ENCODE measurements around the gene TPM1.
A peak's percentile ranks its signal among the peaks of the same experiment; 100 is the strongest.

The TPM1 gene

DNA sequence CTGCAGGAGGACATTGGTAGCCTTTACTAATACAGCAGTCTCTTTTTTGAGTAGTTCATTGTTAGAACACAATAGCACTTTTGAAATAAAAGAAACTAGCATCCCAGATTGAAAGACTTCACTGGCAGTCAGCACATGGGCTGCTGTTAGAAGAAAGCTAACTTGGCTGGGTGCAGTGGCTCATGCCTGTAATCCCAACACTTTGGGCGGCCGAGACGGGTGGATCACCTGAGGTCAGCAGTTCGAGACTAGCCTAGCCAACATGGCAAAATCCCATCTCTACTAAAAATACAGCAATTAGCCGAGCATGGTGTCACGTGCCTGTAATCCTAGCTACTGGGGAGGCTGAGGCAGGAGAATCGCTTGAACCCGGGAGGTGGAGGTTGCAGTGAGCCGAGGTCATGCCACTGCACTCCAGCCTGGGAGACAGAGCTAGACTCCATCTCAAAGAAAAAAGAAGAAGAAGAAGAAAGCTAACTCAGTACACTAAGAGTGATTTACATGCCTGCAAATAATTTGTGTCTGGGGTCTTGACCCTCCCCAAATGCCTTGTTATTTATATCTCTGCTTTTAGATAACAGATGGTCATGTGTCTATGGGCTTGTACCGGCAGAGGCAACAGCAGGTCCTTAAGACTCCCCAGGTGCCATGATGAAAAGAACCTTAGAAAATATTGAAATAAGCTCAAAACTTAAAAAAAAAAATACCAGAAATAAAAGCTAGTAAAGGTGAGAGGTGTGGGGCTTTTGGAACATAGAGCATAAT is 9.7 kb downstream of the TPM1 start:
- Histone ChIP-seq H3K9me3 (no peaks in the 10 kb centered on the region), H3K36me3 (peaks cover 5% of the 10 kb centered on the region; the same call in 1 of the 2 replicates), H3K27ac (no peak overlapping the region), H3K27me3 (peaks cover 6% of the 10 kb centered on the region), H3K9ac (no peak overlapping the region), H3K4me3 (no peak overlapping the region), H3K4me2 (no peak overlapping the region), H4K20me1 (0 out of 2 replicates have a peak, but pooled peaks cover 6% of the 10 kb centered on the region), H3K4me1 (peaks cover 17% of the 10 kb centered on the region)
- no peak for TF ChIP-seq Cebpa-rat (IDR thresholded peaks at IDR 0.05)

DNA sequence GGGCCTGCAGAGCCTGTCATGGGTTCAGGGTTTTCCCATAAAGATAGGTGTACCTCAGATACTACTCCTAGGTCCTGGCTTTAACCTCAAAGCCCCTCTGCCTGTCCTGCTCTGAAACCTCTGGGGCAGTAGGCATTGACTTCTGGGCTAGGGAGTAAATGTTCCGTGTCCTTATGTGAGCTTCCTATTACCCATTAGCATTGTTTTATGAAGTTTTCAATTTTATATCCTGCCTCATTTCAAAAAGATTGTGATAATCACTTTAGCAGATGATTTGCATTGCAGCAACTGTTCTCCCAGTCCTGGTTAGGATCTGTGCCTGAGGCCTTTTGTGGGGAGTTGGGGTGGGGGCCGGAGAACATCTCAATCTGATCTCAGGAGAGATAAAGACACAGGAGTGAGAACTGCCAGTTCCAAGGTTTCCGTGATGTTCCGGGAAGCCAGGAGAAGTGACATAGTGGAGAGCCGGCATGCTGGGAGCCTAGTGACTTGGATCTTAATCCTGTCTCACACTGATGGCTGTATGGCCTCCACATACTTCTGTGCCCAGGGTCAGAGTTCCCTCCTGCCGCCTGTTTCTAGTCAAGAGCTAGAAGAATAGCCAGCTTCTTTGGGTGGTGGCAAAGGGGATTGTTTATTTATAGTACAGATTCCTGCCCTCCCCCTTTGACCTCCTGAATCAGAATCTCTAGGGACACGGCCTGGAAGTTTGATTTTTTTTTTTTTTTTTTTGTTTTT is 10.6 kb downstream of the TPM1 start:
- Histone ChIP-seq H3K36me3 (peaks cover 12% of the 10 kb centered on the region; the same call in 1 of the 2 replicates), H3K27me3 (no peaks in the 10 kb centered on the region), H3K4me1 (peaks cover 13% of the 10 kb centered on the region), H3K27ac (no peak overlapping the region), H3K4me3 (no peak overlapping the region), H3K9me3 (no peaks in the 10 kb centered on the region), H3K4me2 (peak overlapping the region; percentile 20; the same call in 1 of the 2 replicates), H3K9ac (no peak overlapping the region), H4K20me1 (0 out of 2 replicates have a peak, but pooled peaks cover 6% of the 10 kb centered on the region)
- no peak for TF ChIP-seq Cebpa-rat (IDR thresholded peaks at IDR 0.05)

GRCh38 chr15:63054281-63054683 is 11.7 kb downstream of the TPM1 start:
- H3K36me3 ChIP-seq: peaks cover 19% of the 10 kb centered on the region
- no peak overlapping the region for H3K4me2 ChIP-seq
- no peak overlapping the region for H3K9ac ChIP-seq
- TF ChIP-seq Cebpa-rat (IDR thresholded peaks at IDR 0.05): no peak
- H3K9me3 ChIP-seq: no peaks in the 10 kb centered on the region
- H3K4me1 ChIP-seq: peaks cover 10% of the 10 kb centered on the region
- H3K27ac ChIP-seq: no peak overlapping the region
- H3K27me3 ChIP-seq: no peaks in the 10 kb centered on the region
- H4K20me1 ChIP-seq: 0 out of 2 replicates have a peak, but pooled peaks cover 6% of the 10 kb centered on the region
- H3K4me3 ChIP-seq: no peak overlapping the region

DNA sequence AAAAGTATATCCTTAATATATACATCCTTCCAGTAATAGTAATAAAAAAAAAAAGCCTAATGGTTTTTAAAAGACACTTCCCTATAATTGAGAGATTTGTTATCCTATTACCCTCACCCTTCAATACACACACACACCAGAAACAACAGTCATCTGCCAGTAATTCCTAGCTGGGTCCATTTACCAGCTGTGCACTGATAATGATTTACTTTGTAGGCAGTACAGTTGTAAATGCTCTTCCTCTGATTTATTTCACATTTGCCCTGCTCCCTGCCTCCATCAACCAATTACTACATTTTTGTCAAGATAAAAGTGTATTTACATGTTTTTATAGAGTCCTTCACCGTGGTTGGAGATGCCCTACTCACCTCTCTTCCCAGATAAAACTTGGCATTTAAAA is 12.4 kb downstream of the TPM1 start:
- Histone ChIP-seq H3K36me3 (peaks cover 26% of the 10 kb centered on the region), H3K4me2 (no peak overlapping the region), H3K27me3 (no peaks in the 10 kb centered on the region), H3K9ac (no peak overlapping the region), H3K4me3 (no peak overlapping the region), H3K9me3 (no peaks in the 10 kb centered on the region), H3K27ac (no peak overlapping the region), H3K4me1 (peaks cover 6% of the 10 kb centered on the region; the same call in 1 of the 2 replicates), H4K20me1 (0 out of 2 replicates have a peak, but pooled peaks cover 6% of the 10 kb centered on the region)
- TF ChIP-seq Cebpa-rat (IDR thresholded peaks at IDR 0.05): no peak

DNA sequence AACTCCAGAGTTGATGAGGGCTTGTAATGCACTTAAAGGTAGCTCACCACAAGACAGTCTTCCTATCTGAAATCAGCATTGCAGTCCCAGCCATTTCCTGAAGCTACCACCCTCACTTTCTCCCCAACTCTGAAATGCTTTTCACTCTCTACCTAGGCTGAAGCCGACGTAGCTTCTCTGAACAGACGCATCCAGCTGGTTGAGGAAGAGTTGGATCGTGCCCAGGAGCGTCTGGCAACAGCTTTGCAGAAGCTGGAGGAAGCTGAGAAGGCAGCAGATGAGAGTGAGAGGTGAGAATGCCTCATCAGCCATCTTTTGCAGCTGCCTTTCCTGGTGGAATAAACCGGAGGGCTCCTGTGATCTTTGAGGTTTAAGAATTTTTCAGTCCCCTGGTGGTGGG is 14.3 kb downstream of the TPM1 start:
- Histone ChIP-seq H3K9me3 (no peaks in the 10 kb centered on the region), H3K36me3 (peaks cover 45% of the 10 kb centered on the region), H3K4me2 (no peak overlapping the region), H3K27ac (no peak overlapping the region), H3K4me1 (peaks cover 6% of the 10 kb centered on the region; the same call in 1 of the 2 replicates), H4K20me1 (no peaks in the 10 kb centered on the region), H3K4me3 (no peak overlapping the region), H3K27me3 (no peaks in the 10 kb centered on the region), H3K9ac (no peak overlapping the region)
- TF ChIP-seq Cebpa-rat (IDR thresholded peaks at IDR 0.05): no peak

GRCh38 chr15:63057468-63058345 is 15.2 kb downstream of the TPM1 start:
- Histone ChIP-seq H3K4me3 (no peak overlapping the region), H3K4me2 (no peak overlapping the region), H3K9me3 (no peaks in the 10 kb centered on the region), H3K4me1 (peaks cover 10% of the 10 kb centered on the region), H3K9ac (no peak overlapping the region), H3K36me3 (peaks cover 49% of the 10 kb centered on the region), H3K27me3 (no peaks in the 10 kb centered on the region), H3K27ac (no peak overlapping the region), H4K20me1 (no peaks in the 10 kb centered on the region)
- no peak for TF ChIP-seq Cebpa-rat (IDR thresholded peaks at IDR 0.05)

- Histone ChIP-seq H3K4me2 (no peak overlapping the region), H3K4me1 (peaks cover 14% of the 10 kb centered on the region), H3K27ac (no peak overlapping the region), H3K36me3 (peaks cover 49% of the 10 kb centered on the region), H3K27me3 (no peaks in the 10 kb centered on the region), H3K9me3 (no peaks in the 10 kb centered on the region), H4K20me1 (no peaks in the 10 kb centered on the region), H3K4me3 (no peak overlapping the region), H3K9ac (no peak overlapping the region)
- no peak for TF ChIP-seq Cebpa-rat (IDR thresholded peaks at IDR 0.05)
These were observed 16.5 kb downstream of the TPM1 start for GRCh38 chr15:63059075-63059474.

- no peak overlapping the region for H3K27ac ChIP-seq
- H3K27me3 ChIP-seq: no peaks in the 10 kb centered on the region
- H3K4me2 ChIP-seq: no peak overlapping the region
- no peaks in the 10 kb centered on the region for H4K20me1 ChIP-seq
- no peak overlapping the region for H3K9ac ChIP-seq
- H3K4me1 ChIP-seq: peaks cover 14% of the 10 kb centered on the region
- H3K9me3 ChIP-seq: no peaks in the 10 kb centered on the region
- H3K4me3 ChIP-seq: no peak overlapping the region
- no peak for TF ChIP-seq Cebpa-rat (IDR thresholded peaks at IDR 0.05)
- H3K36me3 ChIP-seq: peaks cover 49% of the 10 kb centered on the region
These were observed 17.1 kb downstream of the TPM1 start for GRCh38 chr15:63059573-63060216.

DNA sequence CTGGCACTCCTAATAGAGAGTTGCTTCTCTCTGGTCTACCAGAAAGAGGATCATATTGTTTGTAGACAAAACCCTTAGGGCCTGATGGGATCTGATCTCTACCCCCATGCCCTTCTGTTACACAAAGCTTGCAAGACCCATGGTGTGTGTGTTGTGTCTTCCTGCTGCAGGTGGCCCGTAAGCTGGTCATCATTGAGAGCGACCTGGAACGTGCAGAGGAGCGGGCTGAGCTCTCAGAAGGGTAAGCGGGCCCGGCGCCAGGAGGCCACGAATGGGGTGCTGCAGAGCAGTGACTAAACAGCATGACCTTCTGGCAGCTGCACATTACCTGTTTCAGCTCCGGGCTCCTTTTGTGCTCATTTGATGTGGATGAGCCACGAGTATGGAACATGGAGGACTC is 18.2 kb downstream of the TPM1 start:
- peaks cover 49% of the 10 kb centered on the region for H3K36me3 ChIP-seq
- no peaks in the 10 kb centered on the region for H3K27me3 ChIP-seq
- H4K20me1 ChIP-seq: no peaks in the 10 kb centered on the region
- H3K4me1 ChIP-seq: peaks cover 24% of the 10 kb centered on the region
- no peak overlapping the region for H3K4me3 ChIP-seq
- no peak overlapping the region for H3K9ac ChIP-seq
- no peak for TF ChIP-seq Cebpa-rat (IDR thresholded peaks at IDR 0.05)
- H3K9me3 ChIP-seq: no peaks in the 10 kb centered on the region
- no peak overlapping the region for H3K27ac ChIP-seq
- no peak overlapping the region for H3K4me2 ChIP-seq
